HCT116 (cell line): ENCODE results near the gene SMTNL2.

Experiments used
- EGR1 ChIP-seq: IDR thresholded peaks from 2 replicates; pipeline ENCODE4 v1.6.1; 2012; ENCODE audit warnings: low read depth
- EZH2phosphoT487 ChIP-seq: fragments of 200-600 bp; IDR thresholded peaks from 2 replicates; pipeline ENCODE4 v1.6.1; 2018; ENCODE audit warnings: antibody characterized with exemption, borderline replicate concordance
- POLR2A ChIP-seq: IDR thresholded peaks from 2 replicates; pipeline ENCODE4 v1.7.0; 2011; ENCODE audit warnings: borderline replicate concordance; ENCODE audit not compliant: insufficient read depth, insufficient read length; ENCODE audit errors: extremely low read depth
- POLR2AphosphoS5 ChIP-seq: IDR thresholded peaks from 2 replicates; pipeline ENCODE4 v1.6.1; 2011; ENCODE audit warnings: mild to moderate bottlenecking, low read depth, low read length, moderate library complexity
- RAD21 ChIP-seq: IDR thresholded peaks from 2 replicates; pipeline ENCODE4 v1.6.1; 2012; ENCODE audit warnings: low read depth, mild to moderate bottlenecking
- SIN3A ChIP-seq: IDR thresholded peaks from 2 replicates; pipeline ENCODE4 v1.6.1; 2012; ENCODE audit warnings: low read depth
- SRF ChIP-seq: IDR thresholded peaks from 2 replicates; pipeline ENCODE4 v1.6.1; 2012; ENCODE audit warnings: low read depth
- TF ChIP-seq, protein P1 (sequence below): IDR thresholded peaks from 2 replicates; pipeline ENCODE4 v1.6.1; 2012
- TF ChIP-seq, protein P2 (sequence below), 3 experiments: fragments of 200-600 bp in 1 of 3; sonication (generic) in 1 of 3; IDR thresholded peaks in 2 of 3; conservative IDR thresholded peaks in 1 of 3; 2 replicates each; pipeline ENCODE4 v1.5.1; 2012 to 2017; ENCODE audit warnings: low read depth in 2 of 3, low read length in 2 of 3, antibody characterized with exemption in 1 of 3, borderline replicate concordance in 1 of 3, control low read depth in 1 of 3, mild to moderate bottlenecking in 1 of 3, mixed read lengths in 1 of 3, mixed run types in 1 of 3, moderate library complexity in 1 of 3; ENCODE audit not compliant: insufficient read depth in 1 of 3
- TF ChIP-seq, protein P3 (sequence below): IDR thresholded peaks from 2 replicates; pipeline ENCODE4 v1.6.1; 2012; ENCODE audit warnings: low read depth
- TF ChIP-seq, protein P4 (sequence below): IDR thresholded peaks from 2 replicates; pipeline ENCODE4 v1.6.1; 2012
- TF ChIP-seq, protein P5 (sequence below): IDR thresholded peaks from 2 replicates; pipeline ENCODE4 v1.6.1; 2011; ENCODE audit warnings: mild to moderate bottlenecking, low read length, moderate library complexity; ENCODE audit not compliant: insufficient replicate concordance; ENCODE audit errors: extremely low read depth

DNA sequence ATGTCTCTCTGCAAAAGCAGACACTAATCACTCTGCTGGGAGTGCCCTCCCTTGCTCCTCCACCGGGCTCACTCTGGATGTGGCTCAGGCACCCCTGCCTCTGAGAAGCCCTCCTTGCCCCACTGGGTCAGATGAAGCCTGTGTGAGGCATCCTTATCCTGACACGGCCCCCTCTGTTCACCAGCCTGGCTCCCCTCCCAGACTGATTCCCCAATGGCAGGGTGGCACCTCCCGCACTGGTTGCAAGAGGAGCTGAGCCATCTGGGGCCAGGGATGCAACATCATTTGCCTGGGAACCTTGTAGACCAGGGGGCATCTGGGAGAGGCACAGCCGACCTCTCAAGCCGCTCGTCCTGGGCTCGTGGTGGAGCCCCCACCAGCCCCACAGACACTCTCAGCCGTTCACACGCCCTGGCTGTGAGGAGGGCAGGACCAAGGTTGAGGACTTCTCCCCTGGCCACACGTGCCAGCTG is 6.7 kb downstream of the SMTNL2 start:
- TF ChIP-seq, protein P1, sequence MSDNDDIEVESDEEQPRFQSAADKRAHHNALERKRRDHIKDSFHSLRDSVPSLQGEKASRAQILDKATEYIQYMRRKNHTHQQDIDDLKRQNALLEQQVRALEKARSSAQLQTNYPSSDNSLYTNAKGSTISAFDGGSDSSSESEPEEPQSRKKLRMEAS, result no peak
- TF ChIP-seq POLR2AphosphoS5 (no peak), SIN3A (no peak), EZH2phosphoT487 (no peak), POLR2A (no peak), RAD21 (no peak), SRF (no peak), EGR1 (no peak)
- TF ChIP-seq, protein P2, sequence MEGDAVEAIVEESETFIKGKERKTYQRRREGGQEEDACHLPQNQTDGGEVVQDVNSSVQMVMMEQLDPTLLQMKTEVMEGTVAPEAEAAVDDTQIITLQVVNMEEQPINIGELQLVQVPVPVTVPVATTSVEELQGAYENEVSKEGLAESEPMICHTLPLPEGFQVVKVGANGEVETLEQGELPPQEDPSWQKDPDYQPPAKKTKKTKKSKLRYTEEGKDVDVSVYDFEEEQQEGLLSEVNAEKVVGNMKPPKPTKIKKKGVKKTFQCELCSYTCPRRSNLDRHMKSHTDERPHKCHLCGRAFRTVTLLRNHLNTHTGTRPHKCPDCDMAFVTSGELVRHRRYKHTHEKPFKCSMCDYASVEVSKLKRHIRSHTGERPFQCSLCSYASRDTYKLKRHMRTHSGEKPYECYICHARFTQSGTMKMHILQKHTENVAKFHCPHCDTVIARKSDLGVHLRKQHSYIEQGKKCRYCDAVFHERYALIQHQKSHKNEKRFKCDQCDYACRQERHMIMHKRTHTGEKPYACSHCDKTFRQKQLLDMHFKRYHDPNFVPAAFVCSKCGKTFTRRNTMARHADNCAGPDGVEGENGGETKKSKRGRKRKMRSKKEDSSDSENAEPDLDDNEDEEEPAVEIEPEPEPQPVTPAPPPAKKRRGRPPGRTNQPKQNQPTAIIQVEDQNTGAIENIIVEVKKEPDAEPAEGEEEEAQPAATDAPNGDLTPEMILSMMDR (IDR thresholded peaks at IDR 0.05 in 2 of 3, conservative IDR thresholded peaks at IDR 0.05 in 1 of 3; ENCODE audit: borderline replicate concordance in 1 of 3, insufficient read depth in 1 of 3, low read depth in 2 of 3, low read length in 2 of 3), result no peak
- TF ChIP-seq, protein P3, sequence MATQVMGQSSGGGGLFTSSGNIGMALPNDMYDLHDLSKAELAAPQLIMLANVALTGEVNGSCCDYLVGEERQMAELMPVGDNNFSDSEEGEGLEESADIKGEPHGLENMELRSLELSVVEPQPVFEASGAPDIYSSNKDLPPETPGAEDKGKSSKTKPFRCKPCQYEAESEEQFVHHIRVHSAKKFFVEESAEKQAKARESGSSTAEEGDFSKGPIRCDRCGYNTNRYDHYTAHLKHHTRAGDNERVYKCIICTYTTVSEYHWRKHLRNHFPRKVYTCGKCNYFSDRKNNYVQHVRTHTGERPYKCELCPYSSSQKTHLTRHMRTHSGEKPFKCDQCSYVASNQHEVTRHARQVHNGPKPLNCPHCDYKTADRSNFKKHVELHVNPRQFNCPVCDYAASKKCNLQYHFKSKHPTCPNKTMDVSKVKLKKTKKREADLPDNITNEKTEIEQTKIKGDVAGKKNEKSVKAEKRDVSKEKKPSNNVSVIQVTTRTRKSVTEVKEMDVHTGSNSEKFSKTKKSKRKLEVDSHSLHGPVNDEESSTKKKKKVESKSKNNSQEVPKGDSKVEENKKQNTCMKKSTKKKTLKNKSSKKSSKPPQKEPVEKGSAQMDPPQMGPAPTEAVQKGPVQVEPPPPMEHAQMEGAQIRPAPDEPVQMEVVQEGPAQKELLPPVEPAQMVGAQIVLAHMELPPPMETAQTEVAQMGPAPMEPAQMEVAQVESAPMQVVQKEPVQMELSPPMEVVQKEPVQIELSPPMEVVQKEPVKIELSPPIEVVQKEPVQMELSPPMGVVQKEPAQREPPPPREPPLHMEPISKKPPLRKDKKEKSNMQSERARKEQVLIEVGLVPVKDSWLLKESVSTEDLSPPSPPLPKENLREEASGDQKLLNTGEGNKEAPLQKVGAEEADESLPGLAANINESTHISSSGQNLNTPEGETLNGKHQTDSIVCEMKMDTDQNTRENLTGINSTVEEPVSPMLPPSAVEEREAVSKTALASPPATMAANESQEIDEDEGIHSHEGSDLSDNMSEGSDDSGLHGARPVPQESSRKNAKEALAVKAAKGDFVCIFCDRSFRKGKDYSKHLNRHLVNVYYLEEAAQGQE, result no peak
- TF ChIP-seq, protein P4, sequence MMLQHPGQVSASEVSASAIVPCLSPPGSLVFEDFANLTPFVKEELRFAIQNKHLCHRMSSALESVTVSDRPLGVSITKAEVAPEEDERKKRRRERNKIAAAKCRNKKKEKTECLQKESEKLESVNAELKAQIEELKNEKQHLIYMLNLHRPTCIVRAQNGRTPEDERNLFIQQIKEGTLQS, result no peak
- TF ChIP-seq, protein P5, sequence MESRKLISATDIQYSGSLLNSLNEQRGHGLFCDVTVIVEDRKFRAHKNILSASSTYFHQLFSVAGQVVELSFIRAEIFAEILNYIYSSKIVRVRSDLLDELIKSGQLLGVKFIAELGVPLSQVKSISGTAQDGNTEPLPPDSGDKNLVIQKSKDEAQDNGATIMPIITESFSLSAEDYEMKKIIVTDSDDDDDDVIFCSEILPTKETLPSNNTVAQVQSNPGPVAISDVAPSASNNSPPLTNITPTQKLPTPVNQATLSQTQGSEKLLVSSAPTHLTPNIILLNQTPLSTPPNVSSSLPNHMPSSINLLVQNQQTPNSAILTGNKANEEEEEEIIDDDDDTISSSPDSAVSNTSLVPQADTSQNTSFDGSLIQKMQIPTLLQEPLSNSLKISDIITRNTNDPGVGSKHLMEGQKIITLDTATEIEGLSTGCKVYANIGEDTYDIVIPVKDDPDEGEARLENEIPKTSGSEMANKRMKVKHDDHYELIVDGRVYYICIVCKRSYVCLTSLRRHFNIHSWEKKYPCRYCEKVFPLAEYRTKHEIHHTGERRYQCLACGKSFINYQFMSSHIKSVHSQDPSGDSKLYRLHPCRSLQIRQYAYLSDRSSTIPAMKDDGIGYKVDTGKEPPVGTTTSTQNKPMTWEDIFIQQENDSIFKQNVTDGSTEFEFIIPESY, result no peak
